Stimulated activated naive CD8-positive, alpha-beta T cell treated with anti-CD3 and anti-CD28 coated beads, Interleukin-15, amount 100 ng/mL, for 72 hours (primary cell): Measurements from ENCODE around the gene GMPPA.

Experiments used
- ATAC-seq: fragments of 150-1000 bp; cut with Tn5 transposase; 2 replicates; pipeline ENCODE4 v1.10.0; 2021; ENCODE audit warnings: mild to moderate bottlenecking, moderate library complexity
- DNase-seq, 2 donors: peaks; one replicate each; pipeline ENCODE4 v3.0.0; 2021 to 2022
- H3K27ac Mint-ChIP-seq, 2 donors: one replicate each; pipeline ENCODE4 v1.8.0; 2022; ENCODE audit warnings: mild to moderate bottlenecking in 2 of 2, mixed read lengths in 2 of 2, moderate library complexity in 2 of 2
- H3K27me3 Mint-ChIP-seq: one replicate; pipeline ENCODE4 v1.8.0; 2022; ENCODE audit warnings: mixed read lengths
- H3K4me1 Mint-ChIP-seq: one replicate; pipeline ENCODE4 v1.8.0; 2022; ENCODE audit warnings: mild to moderate bottlenecking, mixed read lengths
- H3K4me3 Mint-ChIP-seq, 2 donors: one replicate each; pipeline ENCODE4 v1.8.0; 2022; ENCODE audit warnings: mild to moderate bottlenecking in 2 of 2, mixed read lengths in 2 of 2, moderate library complexity in 1 of 2
- H3K9me3 Mint-ChIP-seq, 2 donors: one replicate each; pipeline ENCODE4 v1.8.0; 2022; ENCODE audit warnings: mixed read lengths in 2 of 2

GMPPA gene

DNA sequence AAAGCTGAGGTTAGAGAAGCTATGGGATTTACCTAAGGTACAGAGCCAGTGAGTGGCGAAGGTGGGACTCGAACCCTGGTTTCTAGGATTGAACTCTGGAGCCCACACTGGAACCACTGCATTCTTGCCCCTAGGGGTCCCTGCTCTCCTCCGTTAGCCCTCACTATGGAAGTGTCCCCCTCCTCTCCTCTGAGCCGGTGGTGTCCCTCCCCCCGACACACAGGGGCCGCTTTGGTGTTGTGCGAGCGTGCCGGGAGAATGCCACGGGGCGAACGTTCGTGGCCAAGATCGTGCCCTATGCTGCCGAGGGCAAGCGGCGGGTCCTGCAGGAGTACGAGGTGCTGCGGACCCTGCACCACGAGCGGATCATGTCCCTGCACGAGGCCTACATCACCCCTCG, 8.5 kb upstream of the GMPPA start:
- H3K9me3 Mint-ChIP-seq: no peaks in the 10 kb centered on the region
- no peak for ATAC-seq
- H3K27me3 Mint-ChIP-seq: peaks cover 89% of the 10 kb centered on the region
- H3K4me1 Mint-ChIP-seq: no peaks in the 10 kb centered on the region
- H3K27ac Mint-ChIP-seq: no peak overlapping the region
- H3K4me3 Mint-ChIP-seq: no peak overlapping the region
- no peak for DNase-seq

GRCh38 chr2:219490600-219491130, 8.0 kb upstream of the GMPPA start:
- DNase-seq: no peak
- Mint-ChIP-seq H3K27ac (no peak overlapping the region), H3K9me3 (no peaks in the 10 kb centered on the region), H3K27me3 (peaks cover 89% of the 10 kb centered on the region), H3K4me1 (no peaks in the 10 kb centered on the region), H3K4me3 (no peak overlapping the region)
- no peak for ATAC-seq

DNA sequence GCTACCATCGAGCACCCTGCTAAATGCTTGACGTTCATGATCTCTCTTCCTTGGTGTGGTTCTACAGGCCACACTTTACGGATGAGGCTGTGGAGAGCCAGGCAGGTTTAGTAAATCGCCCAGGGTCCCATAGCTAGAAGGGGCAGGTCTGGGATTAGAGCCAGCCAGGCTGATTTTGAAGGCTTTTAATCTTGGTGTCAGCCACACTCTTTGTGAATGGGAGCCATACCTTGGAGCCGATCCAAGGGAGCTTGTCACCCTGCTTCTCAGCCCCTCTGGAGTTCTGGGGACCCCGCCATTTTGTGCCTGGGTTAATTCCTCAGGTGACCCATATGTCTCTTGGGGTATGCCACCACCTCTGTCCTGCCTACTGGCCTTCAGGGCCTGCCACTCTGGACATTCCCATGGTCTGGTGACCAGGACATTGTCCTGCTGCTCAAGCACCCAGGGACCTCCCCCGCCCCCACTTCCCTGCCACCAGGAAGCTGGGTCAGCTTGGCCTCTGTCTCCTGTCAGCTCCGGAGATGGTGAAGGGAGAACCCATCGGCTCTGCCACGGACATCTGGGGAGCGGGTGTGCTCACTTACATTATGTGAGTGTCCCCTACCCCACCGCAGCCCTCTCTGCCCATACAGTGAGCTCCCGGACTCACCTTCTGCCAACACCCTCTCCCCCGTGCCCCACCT, 7.3 kb upstream of the GMPPA start:
- peaks cover 89% of the 10 kb centered on the region for H3K27me3 Mint-ChIP-seq
- H3K9me3 Mint-ChIP-seq: no peaks in the 10 kb centered on the region
- peaks cover 4% of the 10 kb centered on the region for H3K4me1 Mint-ChIP-seq
- no peak overlapping the region for H3K4me3 Mint-ChIP-seq
- no peak overlapping the region for H3K27ac Mint-ChIP-seq
- ATAC-seq (no peak), DNase-seq (no peak)

DNA sequence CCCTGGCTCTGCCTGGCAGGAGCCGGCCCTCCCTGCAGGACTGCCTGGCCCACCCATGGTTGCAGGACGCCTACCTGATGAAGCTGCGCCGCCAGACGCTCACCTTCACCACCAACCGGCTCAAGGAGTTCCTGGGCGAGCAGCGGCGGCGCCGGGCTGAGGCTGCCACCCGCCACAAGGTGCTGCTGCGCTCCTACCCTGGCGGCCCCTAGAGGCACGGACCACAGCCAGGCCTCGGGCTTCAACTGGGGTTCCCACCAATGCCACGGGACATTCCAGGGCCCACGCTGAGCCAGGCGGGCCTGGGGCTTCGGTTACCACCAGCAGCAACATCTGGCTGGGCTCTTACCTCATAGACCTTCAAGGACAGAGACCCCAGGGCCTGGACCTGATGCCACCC, 6.1 kb upstream of the GMPPA start:
- Mint-ChIP-seq H3K27ac (no peak overlapping the region), H3K27me3 (peaks cover 89% of the 10 kb centered on the region), H3K4me3 (no peak overlapping the region), H3K9me3 (no peaks in the 10 kb centered on the region), H3K4me1 (peaks cover 16% of the 10 kb centered on the region)
- DNase-seq (no peak), ATAC-seq (no peak)

DNA sequence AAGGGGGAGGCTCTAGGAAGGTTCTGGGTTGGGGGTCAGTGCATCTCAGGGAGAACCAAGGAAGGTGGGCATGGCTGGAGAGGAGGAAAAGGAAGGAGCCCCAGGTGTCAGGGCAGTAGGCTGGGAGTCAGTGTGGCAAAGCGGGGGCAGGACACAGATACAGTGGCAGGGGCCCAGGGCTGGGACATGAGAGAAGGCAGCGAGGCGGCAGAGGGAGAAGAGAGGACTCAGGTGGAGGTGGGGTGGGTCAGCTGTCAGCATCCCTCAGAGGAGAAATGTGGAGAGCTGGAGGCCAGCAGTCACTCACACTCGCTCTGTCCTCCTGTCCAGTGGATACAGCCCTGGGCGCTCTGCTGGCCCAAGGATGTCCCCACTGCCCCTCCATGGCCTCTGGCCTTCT, 5.6 kb upstream of the GMPPA start:
- DNase-seq (no peak), ATAC-seq (no peak)
- H3K27ac Mint-ChIP-seq: no peak overlapping the region
- peaks cover 21% of the 10 kb centered on the region for H3K4me1 Mint-ChIP-seq
- no peaks in the 10 kb centered on the region for H3K9me3 Mint-ChIP-seq
- no peak overlapping the region for H3K4me3 Mint-ChIP-seq
- peaks cover 89% of the 10 kb centered on the region for H3K27me3 Mint-ChIP-seq

- Mint-ChIP-seq H3K4me3 (no peak overlapping the region), H3K4me1 (peaks cover 41% of the 10 kb centered on the region), H3K27ac (no peak overlapping the region), H3K9me3 (no peaks in the 10 kb centered on the region), H3K27me3 (peaks cover 78% of the 10 kb centered on the region)
- DNase-seq: no peak
- ATAC-seq: no peak
Observed at GRCh38 chr2:219494952-219495530, 3.6 kb upstream of the GMPPA start.

GRCh38 chr2:219495531-219496122, 3.1 kb upstream of the GMPPA start:
- peaks cover 73% of the 10 kb centered on the region for H3K27me3 Mint-ChIP-seq
- ATAC-seq: peak; percentile 47
- no peak overlapping the region for H3K4me3 Mint-ChIP-seq
- H3K9me3 Mint-ChIP-seq: no peaks in the 10 kb centered on the region
- no peak overlapping the region for H3K27ac Mint-ChIP-seq
- H3K4me1 Mint-ChIP-seq: peaks cover 44% of the 10 kb centered on the region
- peak; percentile 56 to 59 for DNase-seq

GRCh38 chr2:219496247-219496824, 2.4 kb upstream of the GMPPA start:
- no peaks in the 10 kb centered on the region for H3K9me3 Mint-ChIP-seq
- H3K27me3 Mint-ChIP-seq: peaks cover 70% of the 10 kb centered on the region
- DNase-seq (no peak), ATAC-seq (no peak)
- H3K27ac Mint-ChIP-seq: peak overlapping the region in 1 of 2 donors; percentile 86
- peaks cover 48% of the 10 kb centered on the region for H3K4me1 Mint-ChIP-seq
- H3K4me3 Mint-ChIP-seq: peak overlapping the region in 1 of 2 donors; percentile 97

DNA sequence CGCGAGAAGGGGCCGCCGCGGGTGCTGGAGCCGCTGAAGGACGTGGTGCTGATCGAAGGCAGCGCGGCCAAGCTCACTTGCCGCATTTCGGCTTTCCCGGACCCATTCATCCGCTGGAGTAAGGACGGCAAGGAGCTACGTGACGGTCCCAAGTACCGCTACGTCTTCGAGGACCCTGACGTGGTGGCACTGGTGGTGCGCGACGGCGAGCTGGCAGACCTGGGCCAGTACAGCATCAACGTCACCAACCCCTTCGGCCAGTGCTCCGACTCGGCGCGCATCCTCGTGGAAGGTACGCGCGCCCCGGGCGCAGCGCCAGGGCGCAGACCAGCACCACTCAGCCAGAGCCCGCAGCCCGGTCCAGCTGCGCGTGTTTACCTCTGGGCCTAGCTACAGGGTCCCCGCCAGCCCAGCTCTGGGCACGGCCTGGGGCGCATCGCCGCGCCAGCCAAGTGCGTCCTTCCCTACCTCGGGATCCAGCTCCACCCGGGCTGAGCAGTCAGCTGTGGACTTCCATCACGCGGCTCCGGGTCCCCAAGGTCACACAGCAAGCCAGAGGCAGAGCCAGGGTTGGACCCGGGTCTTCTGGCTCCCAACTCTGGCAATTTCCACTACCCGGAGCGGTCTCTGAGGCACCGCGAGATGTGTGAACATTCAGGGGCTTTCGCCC, 1.7 kb upstream of the GMPPA start:
- H3K4me1 Mint-ChIP-seq: peaks cover 54% of the 10 kb centered on the region
- no peaks in the 10 kb centered on the region for H3K9me3 Mint-ChIP-seq
- peaks cover 66% of the 10 kb centered on the region for H3K27me3 Mint-ChIP-seq
- ATAC-seq: no peak
- H3K27ac Mint-ChIP-seq: no peak overlapping the region
- peak overlapping the region; percentile 97 for H3K4me3 Mint-ChIP-seq
- DNase-seq: no peak

GRCh38 chr2:219497495-219498279, 1.0 kb upstream of the GMPPA start:
- Mint-ChIP-seq H3K4me1 (peaks cover 55% of the 10 kb centered on the region), H3K4me3 (peak overlapping the region; percentile 97), H3K9me3 (no peaks in the 10 kb centered on the region), H3K27ac (no peak overlapping the region), H3K27me3 (peaks cover 59% of the 10 kb centered on the region)
- DNase-seq (peak in 1 of 2 donors; percentile 32), ATAC-seq (peak; percentile 5)

- H3K27me3 Mint-ChIP-seq: peaks cover 46% of the 10 kb centered on the region
- peak overlapping the region; percentile 97 for H3K4me3 Mint-ChIP-seq
- DNase-seq: no peak
- H3K27ac Mint-ChIP-seq: peak overlapping the region; percentile 67 to 87
- H3K9me3 Mint-ChIP-seq: no peaks in the 10 kb centered on the region
- H3K4me1 Mint-ChIP-seq: peaks cover 55% of the 10 kb centered on the region
- no peak for ATAC-seq
Observed at GRCh38 chr2:219499058-219499307, 292 bp downstream of the GMPPA start.

DNA sequence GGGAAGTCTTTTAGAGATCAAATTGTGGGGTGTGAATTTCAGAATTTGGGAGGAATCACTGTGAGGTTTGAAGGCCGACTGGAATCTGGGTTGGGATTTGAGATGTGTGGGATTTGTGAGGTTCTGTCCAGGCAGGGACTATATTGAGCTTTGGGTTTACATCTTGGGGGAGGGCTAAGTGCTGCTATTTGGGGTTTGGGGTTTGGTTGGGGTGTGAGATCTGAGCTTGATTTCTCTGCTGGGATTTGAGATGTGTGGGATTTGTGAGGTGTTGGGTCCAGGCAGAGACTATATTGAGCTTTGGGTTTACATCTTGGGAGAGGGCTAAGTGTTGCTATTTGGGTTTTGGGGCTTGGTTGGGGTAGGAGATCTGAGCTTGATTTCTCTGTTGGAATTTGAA, 864 bp downstream of the GMPPA start:
- DNase-seq: no peak
- Mint-ChIP-seq H3K4me1 (peaks cover 55% of the 10 kb centered on the region), H3K27me3 (peaks cover 40% of the 10 kb centered on the region), H3K4me3 (peak overlapping the region; percentile 97), H3K9me3 (no peaks in the 10 kb centered on the region), H3K27ac (peak overlapping the region; percentile 67 to 87)
- ATAC-seq: no peak

DNA sequence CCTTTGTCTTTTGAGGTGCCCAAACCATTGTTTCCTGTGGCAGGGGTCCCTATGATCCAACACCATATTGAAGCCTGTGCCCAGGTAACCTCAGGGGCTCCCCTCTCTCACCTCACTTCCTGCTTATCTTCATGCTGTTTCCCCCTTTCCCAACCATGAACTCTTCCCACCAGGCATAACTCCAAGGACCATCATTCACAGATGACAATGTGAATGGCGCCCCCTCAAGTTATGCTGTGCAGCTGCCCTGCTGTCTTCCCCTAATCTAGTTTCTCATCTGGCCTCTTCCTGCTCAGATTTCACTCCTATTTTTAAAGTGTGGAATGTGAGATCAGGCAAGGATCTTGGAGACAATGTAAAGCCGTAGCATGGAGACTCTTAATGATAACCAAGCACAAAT, 1.4 kb downstream of the GMPPA start:
- peaks cover 35% of the 10 kb centered on the region for H3K27me3 Mint-ChIP-seq

DNA sequence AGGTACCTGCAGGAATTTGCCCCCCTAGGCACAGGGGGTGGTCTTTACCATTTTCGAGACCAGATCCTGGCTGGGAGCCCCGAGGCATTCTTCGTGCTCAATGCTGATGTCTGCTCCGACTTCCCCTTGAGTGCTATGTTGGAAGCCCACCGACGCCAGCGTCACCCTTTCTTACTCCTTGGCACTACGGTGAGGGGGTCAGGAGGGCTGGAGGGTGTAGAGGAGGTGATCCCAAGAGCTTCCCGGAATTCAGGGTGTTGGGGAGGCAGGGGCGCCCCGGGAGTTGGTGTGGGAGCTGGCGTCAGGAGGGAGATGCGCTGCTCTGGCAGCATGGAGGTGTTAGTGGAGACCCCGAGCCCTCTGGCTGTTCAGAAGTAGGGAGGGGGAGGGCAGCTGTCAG, 3.2 kb downstream of the GMPPA start:
- ATAC-seq: no peak
- H3K27ac Mint-ChIP-seq: no peak overlapping the region
- no peaks in the 10 kb centered on the region for H3K9me3 Mint-ChIP-seq
- no peak overlapping the region for H3K4me3 Mint-ChIP-seq
- H3K4me1 Mint-ChIP-seq: peaks cover 47% of the 10 kb centered on the region
- peaks cover 17% of the 10 kb centered on the region for H3K27me3 Mint-ChIP-seq
- DNase-seq: no peak

More for the DNA sequence above, 1.4 kb downstream of the GMPPA start:
- no peak for DNase-seq
- no peak overlapping the region for H3K27ac Mint-ChIP-seq
- no peak for ATAC-seq
- H3K4me3 Mint-ChIP-seq: peak overlapping the region; percentile 97
- peaks cover 55% of the 10 kb centered on the region for H3K4me1 Mint-ChIP-seq
- H3K9me3 Mint-ChIP-seq: no peaks in the 10 kb centered on the region

DNA sequence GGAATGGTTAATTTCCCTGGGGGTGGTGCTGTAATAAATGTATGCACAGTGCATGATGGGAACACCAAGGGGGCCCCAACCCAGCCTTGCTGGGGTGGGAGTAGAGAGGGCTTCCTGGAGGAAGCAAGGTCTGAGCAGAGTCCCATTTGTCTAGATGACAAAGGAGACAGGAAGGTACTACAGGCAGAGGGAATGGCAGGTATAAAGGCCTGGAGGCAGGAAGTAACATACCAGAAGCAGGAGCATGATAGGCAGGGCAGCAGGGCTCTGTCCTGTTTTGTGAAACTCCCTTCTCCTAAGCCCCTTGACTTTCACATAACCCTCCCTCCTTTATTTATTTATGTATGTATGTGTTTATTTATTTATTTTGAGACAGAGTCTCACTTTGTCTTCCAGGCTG, 3.9 kb downstream of the GMPPA start:
- no peak for DNase-seq
- Mint-ChIP-seq H3K27me3 (peaks cover 13% of the 10 kb centered on the region), H3K9me3 (no peaks in the 10 kb centered on the region), H3K4me1 (peaks cover 39% of the 10 kb centered on the region), H3K4me3 (no peak overlapping the region), H3K27ac (no peak overlapping the region)
- ATAC-seq: no peak
